SK-N-SH (cell line): ENCODE results near the gene GRID2IP. TPM values are rescaled to one million over a fixed set of nuclear protein-coding genes. Genes with fewer than 3 reads are reported as not detected.
A peak's percentile ranks its signal among the peaks of the same experiment; 100 is the strongest.

Source experiments
- CTCF ChIA-PET: fragments of 300-600, 350-600 bp; formaldehyde crosslinking; extraction: SDS; loops from one replicate; lab custom pipeline; 2021; lab: Yijun Ruan, JAX
- POLR2A ChIA-PET: fragments of 350-600 bp; sonication (Branson Sonifier 250); formaldehyde crosslinking; extraction: SDS; loops from one replicate; lab custom pipeline; 2020; ENCODE audit warnings: antibody characterized with exemption, inconsistent platforms; lab: Yijun Ruan, JAX
- DNase-seq: peaks from one replicate; pipeline ENCODE4 v3.0.0; 2012
- H2AFZ ChIP-seq: fragments of 200-600 bp; sonication (generic); 2 replicates; pipeline ENCODE4 v1.8.1; 2016; ENCODE audit warnings: antibody characterized with exemption, mild to moderate bottlenecking, low read depth
- H3F3A ChIP-seq: fragments of 200-600 bp; sonication (generic); replicated peaks from 2 replicates; pipeline ENCODE3; 2016; ENCODE audit warnings: antibody characterized with exemption, mild to moderate bottlenecking; ENCODE audit not compliant: insufficient read depth
- H3K27ac ChIP-seq, 2 experiments: fragments of 200-500 bp in 1 of 2; fragments of 200-600 bp in 1 of 2; sonication (Bioruptor generic) in 1 of 2; sonication (generic), shearing (Covaris generic) in 1 of 2; 2 replicates each; pipeline versions ENCODE4 v1.5.1 to v1.6.1; 2014 to 2016; ENCODE audit warnings: low read depth in 2 of 2, inconsistent platforms in 1 of 2, low read length in 1 of 2, mild to moderate bottlenecking in 1 of 2, mixed read lengths in 1 of 2
- H3K27me3 ChIP-seq: fragments of 200-600 bp; sonication (generic), shearing (Covaris generic); 2 replicates; pipeline ENCODE4 v1.6.1; 2016; ENCODE audit warnings: mixed run types; ENCODE audit not compliant: insufficient read depth
- H3K36me3 ChIP-seq, 2 experiments: fragments of 200-500 bp in 1 of 2; fragments of 200-600 bp in 1 of 2; sonication (Bioruptor generic) in 1 of 2; sonication (generic) in 1 of 2; replicated peaks in 1 of 2; 2 replicates each; pipeline versions ENCODE3 to v1.5.1; 2014 to 2016; ENCODE audit warnings: low read length in 1 of 2, mild to moderate bottlenecking in 1 of 2; ENCODE audit not compliant: insufficient read depth in 2 of 2, control insufficient read depth in 1 of 2
- H3K4me1 ChIP-seq, 2 experiments: fragments of 200-500 bp in 1 of 2; fragments of 200-600 bp in 1 of 2; sonication (Bioruptor generic) in 1 of 2; sonication (generic), shearing (Covaris generic) in 1 of 2; 2 replicates each; pipeline versions ENCODE4 v1.5.1 to v1.6.1; 2014 to 2016; ENCODE audit warnings: low read depth in 1 of 2, low read length in 1 of 2, mixed run types in 1 of 2; ENCODE audit not compliant: insufficient read depth in 2 of 2, control insufficient read depth in 1 of 2
- H3K4me2 ChIP-seq: fragments of 200-600 bp; sonication (generic), shearing (Covaris generic); 2 replicates; pipeline ENCODE4 v1.6.1; 2017; ENCODE audit warnings: mixed run types
- H3K4me3 ChIP-seq, 2 experiments: fragments of 200-500 bp in 1 of 2; fragments of 200-600 bp in 1 of 2; sonication (Bioruptor generic) in 1 of 2; sonication (generic), shearing (Covaris generic) in 1 of 2; 2 replicates each; pipeline versions ENCODE4 v1.5.1 to v1.8.1; 2014 to 2016; ENCODE audit warnings: low read depth in 2 of 2, inconsistent platforms in 1 of 2, low read length in 1 of 2, mild to moderate bottlenecking in 1 of 2, mixed read lengths in 1 of 2, moderate library complexity in 1 of 2
- H3K79me2 ChIP-seq: fragments of 200-600 bp; sonication (generic); 2 replicates; pipeline ENCODE4 v1.8.1; 2017; ENCODE audit warnings: mild to moderate bottlenecking; ENCODE audit not compliant: insufficient read depth
- H3K9ac ChIP-seq: fragments of 200-600 bp; sonication (generic); 2 replicates; pipeline ENCODE4 v1.6.1; 2017; ENCODE audit warnings: mixed run types
- H3K9me2 ChIP-seq: fragments of 200-600 bp; sonication (generic); 2 replicates; pipeline ENCODE4 v1.6.1; 2017; ENCODE audit warnings: mixed run types
- H3K9me3 ChIP-seq: fragments of 200-600 bp; sonication (generic); 2 replicates; pipeline ENCODE4 v1.6.1; 2017; ENCODE audit warnings: mixed run types, mild to moderate bottlenecking, moderate library complexity
- H4K20me1 ChIP-seq: fragments of 200-600 bp; sonication (generic); 2 replicates; pipeline ENCODE4 v1.6.1; 2017; ENCODE audit warnings: mild to moderate bottlenecking, mixed run types; ENCODE audit not compliant: insufficient read depth
- CHD2 ChIP-seq: fragments of 150-350 bp; IDR thresholded peaks from 2 replicates; pipeline ENCODE4 v1.6.1; 2018; ENCODE audit warnings: low read length; ENCODE audit not compliant: partially characterized antibody
- CTCF ChIP-seq: fragments of 200-600 bp; sonication (generic); IDR thresholded peaks from 2 replicates; pipeline ENCODE4 v1.6.1; 2017; ENCODE audit warnings: antibody characterized with exemption, mild to moderate bottlenecking, moderate library complexity
- EP300 ChIP-seq, 2 experiments: IDR thresholded peaks; 2 replicates each; pipeline versions ENCODE4 v1.4.0 to v1.6.1; 2012; ENCODE audit warnings: borderline replicate concordance in 1 of 2, low read depth in 1 of 2, low read length in 1 of 2
- EZH2phosphoT487 ChIP-seq: fragments of 200-600 bp; sonication (generic); IDR thresholded peaks from 2 replicates; pipeline ENCODE4 v1.6.1; 2017; ENCODE audit warnings: low read depth, mixed run types, mild to moderate bottlenecking, antibody characterized with exemption, moderate library complexity, borderline replicate concordance
- FOSL2 ChIP-seq: IDR thresholded peaks from 2 replicates; pipeline ENCODE4 v1.4.0; 2012; ENCODE audit warnings: low read depth, mild to moderate bottlenecking, moderate library complexity, borderline replicate concordance
- FOXM1 ChIP-seq: IDR thresholded peaks from 2 replicates; pipeline ENCODE4 v1.4.0; 2012; ENCODE audit warnings: low read depth, mild to moderate bottlenecking
- MEF2A ChIP-seq: IDR thresholded peaks from 2 replicates; pipeline ENCODE4 v1.4.0; 2012; ENCODE audit warnings: low read depth, borderline replicate concordance
- MXI1 ChIP-seq: IDR thresholded peaks from 2 replicates; pipeline ENCODE4 v1.6.1; 2012; ENCODE audit warnings: mild to moderate bottlenecking, low read depth, low read length, improper control_type of control experiment
- NFIC ChIP-seq: IDR thresholded peaks from 2 replicates; pipeline ENCODE4 v1.4.0; 2012; ENCODE audit warnings: borderline replicate concordance
- POLR2AphosphoS5 ChIP-seq: IDR thresholded peaks from 2 replicates; pipeline ENCODE4 v1.6.1; 2012; ENCODE audit warnings: low read depth, low read length
- RAD21 ChIP-seq: IDR thresholded peaks from 2 replicates; pipeline ENCODE4 v1.6.1; 2012; ENCODE audit warnings: mild to moderate bottlenecking, low read length
- RFX5 ChIP-seq: IDR thresholded peaks from 2 replicates; pipeline ENCODE4 v1.6.1; 2012; ENCODE audit warnings: mild to moderate bottlenecking, improper control_type of control experiment, low read length
- SMC3 ChIP-seq: IDR thresholded peaks from 2 replicates; pipeline ENCODE4 v1.6.1; 2012; ENCODE audit warnings: low read depth, low read length, improper control_type of control experiment
- TCF12 ChIP-seq: IDR thresholded peaks from 2 replicates; pipeline ENCODE4 v1.4.0; 2012
- TEAD4 ChIP-seq: IDR thresholded peaks from 2 replicates; pipeline ENCODE4 v1.4.0; 2012; ENCODE audit warnings: mild to moderate bottlenecking, borderline replicate concordance; ENCODE audit not compliant: insufficient read depth
- USF1 ChIP-seq: IDR thresholded peaks from 2 replicates; pipeline ENCODE4 v1.4.0; 2012; ENCODE audit warnings: low read depth, borderline replicate concordance
- YY1 ChIP-seq: IDR thresholded peaks from 2 replicates; pipeline ENCODE4 v1.4.0; 2012; ENCODE audit warnings: low read depth, mild to moderate bottlenecking
- WGBS: methylation state at CpG from one replicate; pipeline ENCODE4 v1.1.6; 2017; ENCODE audit warnings: low lambda C conversion rate; 5-methylcytosine and 5-hydroxymethylcytosine counted together
- polyA plus RNA-seq, 3 experiments: library from polyadenylated mRNA; depleted of rRNA; stranded (reverse); fragments of >200 nt; gene quantifications; 2 replicates each; pipeline ENCODE4 v1.2.3, GENCODE V29; 2012
- TF ChIP-seq, protein P1 (sequence below): IDR thresholded peaks from 2 replicates; pipeline ENCODE4; 2012
- TF ChIP-seq, protein P2 (sequence below): IDR thresholded peaks from 2 replicates; pipeline ENCODE4 v1.4.0; 2012; ENCODE audit warnings: low read depth, borderline replicate concordance

The GRID2IP gene
- polyA plus RNA-seq, 1 of the 3 experiments (the other 2 are of a cell fraction), result 0.03 TPM

DNA sequence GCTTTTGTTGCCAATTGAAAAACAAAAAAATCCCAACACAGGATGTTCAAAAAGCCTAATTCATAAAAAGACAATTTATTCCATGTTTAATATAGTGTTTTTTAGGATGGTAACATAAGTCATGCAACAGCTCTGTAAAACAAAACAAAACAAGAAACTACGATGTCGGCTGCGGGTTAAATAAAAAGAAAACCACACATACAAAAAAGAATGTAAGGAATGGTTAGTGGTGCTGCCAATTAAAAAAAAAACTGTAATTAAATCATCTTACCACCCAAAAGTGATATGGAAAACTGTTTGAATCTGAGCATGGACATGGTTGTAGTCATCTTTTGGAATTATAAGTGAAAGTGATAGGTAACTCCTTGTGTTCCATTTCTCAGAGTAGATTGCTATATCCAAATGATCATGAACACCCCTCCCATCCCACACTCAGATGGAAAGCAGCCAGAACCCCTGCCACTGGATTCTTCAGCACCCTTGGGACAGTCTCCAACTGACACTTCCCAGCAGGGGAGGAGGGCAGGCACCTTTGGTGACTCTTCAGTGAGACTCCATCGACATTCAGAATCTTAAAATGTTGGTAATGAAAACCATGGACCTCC, 89.2 kb downstream of the GRID2IP start:
- peaks cover 41 to 57% of the 10 kb centered on the region in 2 experiments for H3K36me3 ChIP-seq
- peak overlapping the region; percentile 5 to 40; a peak in 2 of 4 replicates for H3K27ac ChIP-seq
- ChIA-PET POLR2A (no interaction called here), CTCF (interaction anchor here (1.2 to 1.7 kb wide), 2 partner anchors 19 to 32 kb away, joined by 4 read pairs; no protein-coding TSS in a partner anchor)
- no peak for TF ChIP-seq FOSL2
- no peak for TF ChIP-seq TEAD4
- TF ChIP-seq NFIC, result no peak
- no peak for TF ChIP-seq EZH2phosphoT487
- no peak for TF ChIP-seq USF1
- TF ChIP-seq, protein P1, sequence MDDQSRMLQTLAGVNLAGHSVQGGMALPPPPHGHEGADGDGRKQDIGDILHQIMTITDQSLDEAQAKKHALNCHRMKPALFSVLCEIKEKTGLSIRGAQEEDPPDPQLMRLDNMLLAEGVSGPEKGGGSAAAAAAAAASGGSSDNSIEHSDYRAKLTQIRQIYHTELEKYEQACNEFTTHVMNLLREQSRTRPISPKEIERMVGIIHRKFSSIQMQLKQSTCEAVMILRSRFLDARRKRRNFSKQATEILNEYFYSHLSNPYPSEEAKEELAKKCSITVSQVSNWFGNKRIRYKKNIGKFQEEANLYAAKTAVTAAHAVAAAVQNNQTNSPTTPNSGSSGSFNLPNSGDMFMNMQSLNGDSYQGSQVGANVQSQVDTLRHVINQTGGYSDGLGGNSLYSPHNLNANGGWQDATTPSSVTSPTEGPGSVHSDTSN, result peak; percentile 29; the same call in 1 of the 2 replicates
- peak; percentile 14; the same call in 1 of the 2 replicates for TF ChIP-seq POLR2AphosphoS5
- no peak for TF ChIP-seq CHD2
- no peak for TF ChIP-seq YY1
- TF ChIP-seq TCF12, result peak; percentile 39
- no peak for TF ChIP-seq FOXM1
- TF ChIP-seq, protein P2, sequence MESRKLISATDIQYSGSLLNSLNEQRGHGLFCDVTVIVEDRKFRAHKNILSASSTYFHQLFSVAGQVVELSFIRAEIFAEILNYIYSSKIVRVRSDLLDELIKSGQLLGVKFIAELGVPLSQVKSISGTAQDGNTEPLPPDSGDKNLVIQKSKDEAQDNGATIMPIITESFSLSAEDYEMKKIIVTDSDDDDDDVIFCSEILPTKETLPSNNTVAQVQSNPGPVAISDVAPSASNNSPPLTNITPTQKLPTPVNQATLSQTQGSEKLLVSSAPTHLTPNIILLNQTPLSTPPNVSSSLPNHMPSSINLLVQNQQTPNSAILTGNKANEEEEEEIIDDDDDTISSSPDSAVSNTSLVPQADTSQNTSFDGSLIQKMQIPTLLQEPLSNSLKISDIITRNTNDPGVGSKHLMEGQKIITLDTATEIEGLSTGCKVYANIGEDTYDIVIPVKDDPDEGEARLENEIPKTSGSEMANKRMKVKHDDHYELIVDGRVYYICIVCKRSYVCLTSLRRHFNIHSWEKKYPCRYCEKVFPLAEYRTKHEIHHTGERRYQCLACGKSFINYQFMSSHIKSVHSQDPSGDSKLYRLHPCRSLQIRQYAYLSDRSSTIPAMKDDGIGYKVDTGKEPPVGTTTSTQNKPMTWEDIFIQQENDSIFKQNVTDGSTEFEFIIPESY, result no peak
- TF ChIP-seq EP300 (IDR thresholded peaks at IDR 0.05; ENCODE audit: borderline replicate concordance in 1 of 2, low read depth in 1 of 2, low read length in 1 of 2), result no peak
- no peak for TF ChIP-seq MXI1
- no peak for TF ChIP-seq RFX5
- no peak for TF ChIP-seq RAD21
- TF ChIP-seq MEF2A, result no peak
- no peak for TF ChIP-seq SMC3
- TF ChIP-seq CTCF, result no peak
- no peaks in the 10 kb centered on the region for H3K9me2 ChIP-seq
- H3K79me2 ChIP-seq, result peaks cover 25% of the 10 kb centered on the region; the same call in 1 of the 2 replicates
- no peak for DNase-seq
- H3K9me3 ChIP-seq, result no peaks in the 10 kb centered on the region
- H2AFZ ChIP-seq, result no peak overlapping the region
- WGBS, result 87% methylated on average over 4 of the region's 4 CpGs
- no peak overlapping the region for H3K4me2 ChIP-seq
- no peaks in the 10 kb centered on the region; a peak in 1 of 4 replicates for H3K4me1 ChIP-seq
- H3K9ac ChIP-seq, result no peak overlapping the region
- H3K4me3 ChIP-seq, result no peak overlapping the region
- peaks cover 26% of the 10 kb centered on the region for H4K20me1 ChIP-seq
- H3F3A ChIP-seq, result peaks cover 70% of the 10 kb centered on the region
- H3K27me3 ChIP-seq, result no peaks in the 10 kb centered on the region
